HG02610 (cell line): Measurements from ENCODE around the gene TTN.
A peak's percentile ranks its signal among the peaks of the same experiment; 100 is the strongest.

Experiments used
- ATAC-seq: cut with Tn5 transposase; IDR thresholded peaks from one replicate; pipeline ENCODE4 v1.9.1; 2021; ENCODE audit warnings: mild to moderate bottlenecking, moderate library complexity; ENCODE audit not compliant: unreplicated experiment

The TTN gene

GRCh38 chr2:178506101-178506500 is 301.1 kb downstream of the TTN start:
- ATAC-seq = no peak

- ATAC-seq = no peak
These were observed 304.5 kb downstream of the TTN start for GRCh38 chr2:178502751-178503150.

- ATAC-seq = no peak
These were observed 307.6 kb downstream of the TTN start for GRCh38 chr2:178499640-178500039.

GRCh38 chr2:178498137-178498536 is 309.1 kb downstream of the TTN start:
- ATAC-seq = peak; percentile 45

- ATAC-seq = no peak
These were observed 311.2 kb downstream of the TTN start for GRCh38 chr2:178496049-178496448.

- no peak for ATAC-seq
These were observed 315.6 kb downstream of the TTN start for GRCh38 chr2:178491612-178492011.

GRCh38 chr2:178485356-178485755 is 321.9 kb downstream of the TTN start:
- no peak for ATAC-seq

- ATAC-seq = no peak
These were observed 322.8 kb downstream of the TTN start for GRCh38 chr2:178484245-178485041.

GRCh38 chr2:178482437-178482836 is 324.8 kb downstream of the TTN start:
- peak; percentile 27 for ATAC-seq

- peak; percentile 74 for ATAC-seq
These were observed 326.7 kb downstream of the TTN start, which contains the start of gene PLEKHA3 for GRCh38 chr2:178480227-178481181. Gene PLEKHA3 (plus strand): TSS chr2:178480457. CDS start chr2:178480870, 413 bp downstream.

GRCh38 chr2:178479758-178480226 is 327.4 kb downstream of the TTN start:
- no peak for ATAC-seq

GRCh38 chr2:178479275-178479616 is 328.0 kb downstream of the TTN start:
- no peak for ATAC-seq

- ATAC-seq = peak; percentile 46
These were observed 328.6 kb downstream of the TTN start, which contains the start of gene FKBP7 for GRCh38 chr2:178478439-178479274. Gene FKBP7 (minus strand): TSS chr2:178478600. CDS start chr2:178478499, 101 bp downstream.

- ATAC-seq = no peak
These were observed 329.1 kb downstream of the TTN start for GRCh38 chr2:178478130-178478438.

GRCh38 chr2:178477443-178478129 is 329.6 kb downstream of the TTN start:
- ATAC-seq = no peak

GRCh38 chr2:178476477-178476876 is 330.7 kb downstream of the TTN start:
- ATAC-seq = no peak
